Heart left ventricle (tissue), 16 donors: ENCODE data around the gene P2RX2. TPM values are rescaled to one million over a fixed set of nuclear protein-coding genes. Genes with fewer than 3 reads are reported as not detected.

Experiments used
- ATAC-seq, 4 donors: fragments of 200-7000 bp; cut with Tn5 transposase; one replicate each; pipeline ENCODE4 v1.9.1; 2020 to 2022; ENCODE audit warnings: moderate library complexity in 4 of 4, mild to moderate bottlenecking in 3 of 4, moderate number of reproducible peaks in 1 of 4
- DNase-seq, 5 donors: peaks; one replicate each; pipeline ENCODE4 v3.0.0-alpha.2; 2020
- H3K27ac ChIP-seq, 12 donors: fragments of 200-600 bp; sonication (generic) in 4 of 12; one replicate each; pipeline versions ENCODE4 v1.5.0 to v1.8.0; 2016 to 2022; ENCODE audit warnings: mild to moderate bottlenecking in 2 of 12
- H3K27me3 ChIP-seq, 9 donors: fragments of 200-600 bp; sonication (generic) in 2 of 9; one replicate each; pipeline versions ENCODE4 v1.5.1 to v1.8.0; 2016 to 2022; ENCODE audit warnings: mild to moderate bottlenecking in 3 of 9
- H3K36me3 ChIP-seq, 9 donors: fragments of 200-600 bp; sonication (generic) in 2 of 9; one replicate each; pipeline versions ENCODE4 v1.5.0 to v1.8.0; 2018 to 2022; ENCODE audit warnings: mild to moderate bottlenecking in 2 of 9
- H3K4me1 ChIP-seq, 12 donors: fragments of 200-600 bp; sonication (generic) in 4 of 12; one replicate each; pipeline versions ENCODE4 v1.5.0 to v1.8.0; 2016 to 2022; ENCODE audit warnings: mild to moderate bottlenecking in 3 of 12
- H3K4me3 ChIP-seq, 12 donors: fragments of 200-600 bp; sonication (generic) in 4 of 12; one replicate each; pipeline versions ENCODE4 v1.5.0 to v1.8.0; 2017 to 2022; ENCODE audit warnings: mild to moderate bottlenecking in 9 of 12, moderate library complexity in 4 of 12
- H3K9me3 ChIP-seq, 12 donors: fragments of 200-600 bp; sonication (generic) in 4 of 12; one replicate each; pipeline versions ENCODE4 v1.5.0 to v1.8.0; 2016 to 2022; ENCODE audit warnings: mild to moderate bottlenecking in 1 of 12
- POLR2A ChIP-seq, 2 donors: fragments of 450-650 bp; IDR thresholded peaks; one replicate each; pipeline ENCODE4 v1.6.1; 2017; ENCODE audit warnings: antibody characterized with exemption in 2 of 2, mild to moderate bottlenecking in 2 of 2, moderate library complexity in 2 of 2
- WGBS, 4 donors: extraction: QIAGEN DNeasy Blood & Tissue Kit in 2 of 4; methylation state at CpG; one replicate each; pipeline versions ENCODE4 v1.1.5 to v1.1.7; 2013 to 2018; 5-methylcytosine and 5-hydroxymethylcytosine counted together
- intact Hi-C, 10 donors: fragments of 100-400 bp; cut with DNase I; formaldehyde crosslinking; loops; one replicate each; pipeline versions ENCODE4 v1.11.1 to v1.14.2; 2022
- microRNA-seq, 4 donors: library from miRNA; unstranded; fragments of <30 nt; microRNA quantifications; one replicate each; pipeline versions ENCODE4 to v1.2.0, GENCODE V29; 2017 to 2020
- polyA plus RNA-seq, 2 donors: library from polyadenylated mRNA; stranded (reverse); fragments of 200-250 nt; gene quantifications; one replicate each; pipeline ENCODE4 v1.2.3, GENCODE V29; 2013
- total RNA-seq, 9 donors: library from RNA; depleted of rRNA in 2 of 9; stranded (reverse); fragments of >200 nt in 2 of 9; fragmentation: NEBNext Ultra II Directional in 3 of 9; extraction: Animal tissue kit (Norgen Biotek cat#: 25700) in 3 of 9; gene quantifications; one replicate each; pipeline versions ENCODE4 v1.1.0 to v1.2.4, GENCODE V29; 2016 to 2023
- TF ChIP-seq, protein P1 (sequence below), 12 donors: fragments of 200-600 bp; sonication (generic) in 4 of 12; IDR thresholded peaks; one replicate each; pipeline versions ENCODE4 v1.5.0 to v1.8.0; 2018 to 2022; ENCODE audit warnings: antibody characterized with exemption in 12 of 12, mild to moderate bottlenecking in 5 of 12
- donor health status: ischemic (EF 13 %, LVEDD 7.1; RV severe dilation, severe dysfunction).
- donor health status: healthy with polysubstance abuse.
- donor health status: DM: no; HTN: yes; CAD: no.
- donor health status: DM: no; HTN: no; CAD: no.
- donor health status: ischemic (EF 25% LVEDD 6.9; RV normal size, moderate dysfunction).
- donor health status: ischemic (EF 25% LVEDD 5.7; RV mildly dilated, moderate dysfunction).
- donor health status: healthy.
- donor health status: DM: yes; HTN: yes; CAD: no.
- donor health status: ischemic (EF 35%, LVEDD 5.7; RV mildly dilated, moderate dysfunction).
- donor health status: nonischemic (EF 11% LVEDD 7.7; RV severe dilation, severe dysfunction).
- donor health status: DM: yes; HTN: yes; CAD: no.
- donor health status: PGD.
- donor health status: ischemic (EF 29% LVEDD 5.4; RV normal size, mild dysfunction).
- donor health status: nonischemic (EF 23%, LVEDD 6.1; RV moderate dilation, normal function).

Gene P2RX2
- total and polyA plus RNA-seq, 11 donors: not detected

DNA sequence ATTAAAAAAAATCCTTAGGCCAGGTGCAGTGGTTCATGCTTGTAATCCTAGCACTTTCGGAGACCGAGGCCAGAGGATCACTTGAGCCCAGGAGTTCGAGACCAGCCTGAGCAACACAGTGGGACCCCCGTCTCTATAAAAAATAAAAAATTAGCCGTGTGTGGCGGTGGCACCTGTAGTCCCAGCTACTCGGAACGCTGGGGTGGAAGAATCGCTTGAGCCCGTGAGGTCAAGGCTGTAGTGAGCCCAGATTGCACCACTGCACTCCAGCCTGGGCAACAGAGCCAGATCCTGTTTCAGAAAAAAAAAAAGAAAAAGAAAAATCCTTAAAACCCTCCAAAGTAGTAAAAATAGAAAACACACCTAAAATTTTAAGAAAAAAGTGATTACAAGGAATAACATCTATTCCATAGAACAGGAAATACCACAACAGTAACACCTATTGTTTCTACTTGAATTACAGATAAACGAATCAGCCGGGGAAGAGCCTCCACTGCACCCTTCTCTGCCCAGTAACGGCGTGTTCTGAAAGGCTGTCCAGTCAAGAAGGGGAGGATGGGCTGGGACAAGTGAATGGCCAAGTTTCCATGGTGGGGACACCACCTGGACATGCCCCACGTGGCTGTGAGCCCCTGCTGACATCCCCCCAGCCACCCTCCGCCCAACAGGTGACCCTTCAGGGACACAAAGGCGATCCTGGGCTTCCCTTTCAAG lies 50.7 kb downstream of the P2RX2 start:
- Histone ChIP-seq H3K27ac (no peak overlapping the region), H3K4me3 (no peak overlapping the region), H3K9me3 (no peaks in the 10 kb centered on the region), H3K36me3 (peaks cover 2 to 93% (median 69%) of the 10 kb centered on the region in 9 donors), H3K27me3 (no peaks in the 10 kb centered on the region), H3K4me1 (no peaks in the 10 kb centered on the region)
- TF ChIP-seq POLR2A (IDR thresholded peaks at IDR 0.05): no peak
- TF ChIP-seq, protein P1, sequence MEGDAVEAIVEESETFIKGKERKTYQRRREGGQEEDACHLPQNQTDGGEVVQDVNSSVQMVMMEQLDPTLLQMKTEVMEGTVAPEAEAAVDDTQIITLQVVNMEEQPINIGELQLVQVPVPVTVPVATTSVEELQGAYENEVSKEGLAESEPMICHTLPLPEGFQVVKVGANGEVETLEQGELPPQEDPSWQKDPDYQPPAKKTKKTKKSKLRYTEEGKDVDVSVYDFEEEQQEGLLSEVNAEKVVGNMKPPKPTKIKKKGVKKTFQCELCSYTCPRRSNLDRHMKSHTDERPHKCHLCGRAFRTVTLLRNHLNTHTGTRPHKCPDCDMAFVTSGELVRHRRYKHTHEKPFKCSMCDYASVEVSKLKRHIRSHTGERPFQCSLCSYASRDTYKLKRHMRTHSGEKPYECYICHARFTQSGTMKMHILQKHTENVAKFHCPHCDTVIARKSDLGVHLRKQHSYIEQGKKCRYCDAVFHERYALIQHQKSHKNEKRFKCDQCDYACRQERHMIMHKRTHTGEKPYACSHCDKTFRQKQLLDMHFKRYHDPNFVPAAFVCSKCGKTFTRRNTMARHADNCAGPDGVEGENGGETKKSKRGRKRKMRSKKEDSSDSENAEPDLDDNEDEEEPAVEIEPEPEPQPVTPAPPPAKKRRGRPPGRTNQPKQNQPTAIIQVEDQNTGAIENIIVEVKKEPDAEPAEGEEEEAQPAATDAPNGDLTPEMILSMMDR (IDR thresholded peaks at IDR 0.05): no peak
- DNase-seq (no peak), ATAC-seq (no peak)
- 88 to 91% (median 89%) methylated on average over 17 of the region's 17 CpGs for WGBS, 4 donors
- intact Hi-C loops: no loop called here

Small RNA genes within 50 kb of the gene (microRNA-seq; reads per million reads assigned to microRNA genes)
- gene MIR6763: 0 to 0.77 (median 0.40) reads per million in 4 donors

Other genes with a start within 250 kb of the P2RX2 start
- gene FBRSL1, start 128.6 kb upstream of the P2RX2 start, total RNA-seq: 10 to 100 TPM; 23.0 to 88.2 (median 45.4) TPM
- gene FBRSL1, start 128.6 kb upstream of the P2RX2 start, polyA plus RNA-seq: 10 to 100 TPM; 35.4 to 40.0 TPM
- not detected for gene LRCOL1, start 8.2 kb upstream of the P2RX2 start, total RNA-seq
- gene LRCOL1, start 8.2 kb upstream of the P2RX2 start, polyA plus RNA-seq: not detected
- 10 to 100 TPM in 4 of 9 donors, 1 to 10 TPM in 5; 5.3 to 18.6 (median 9.8) TPM for gene POLE, start 68.6 kb downstream of the P2RX2 start, total RNA-seq
- 10 to 100 TPM in 1 of 2 donors, 1 to 10 TPM in 1; 8.4 to 11.3 TPM for gene POLE, start 68.6 kb downstream of the P2RX2 start, polyA plus RNA-seq
- gene PXMP2, start 68.8 kb downstream of the P2RX2 start, total RNA-seq: 100 to 1,000 TPM in 1 of 9 donors, 10 to 100 TPM in 8; 23.9 to 149 (median 39.7) TPM
- 10 to 100 TPM; 33.3 to 62.0 TPM for gene PXMP2, start 68.8 kb downstream of the P2RX2 start, polyA plus RNA-seq
- 10 to 100 TPM; 21.2 to 46.5 (median 27.6) TPM for gene PGAM5, start 92.1 kb downstream of the P2RX2 start, total RNA-seq
- gene PGAM5, start 92.1 kb downstream of the P2RX2 start, polyA plus RNA-seq: 10 to 100 TPM; 20.7 to 31.8 TPM
- gene ANKLE2, start 143.1 kb downstream of the P2RX2 start, total RNA-seq: 10 to 100 TPM; 20.7 to 45.2 (median 29.1) TPM
- gene ANKLE2, start 143.1 kb downstream of the P2RX2 start, polyA plus RNA-seq: 10 to 100 TPM; 15.5 to 27.8 TPM
- gene GOLGA3, start 210.1 kb downstream of the P2RX2 start, total RNA-seq: 10 to 100 TPM; 28.3 to 46.2 (median 37.3) TPM
- 10 to 100 TPM; 12.0 to 34.3 TPM for gene GOLGA3, start 210.1 kb downstream of the P2RX2 start, polyA plus RNA-seq